Mucosa of descending colon (tissue), 3 donors: ENCODE results near the gene CHMP1B. TPM values are rescaled to one million over a fixed set of nuclear protein-coding genes. Genes with fewer than 3 reads are reported as not detected.
A peak's percentile ranks its signal among the peaks of the same experiment; 100 is the strongest.

ENCODE experiments used
- ATAC-seq: fragments of 200-7000 bp; cut with Tn5 transposase; one replicate; pipeline ENCODE4 v1.9.1; 2020; ENCODE audit warnings: mild to moderate bottlenecking, moderate library complexity
- DNase-seq, 3 donors: peaks; one replicate each; pipeline ENCODE4 v3.0.0-alpha.2; 2020
- H3K36me3 ChIP-seq: fragments of 200-600 bp; one replicate; pipeline ENCODE4 v1.8.0; 2021; ENCODE audit warnings: low read depth, mild to moderate bottlenecking
- H3K4me1 ChIP-seq: fragments of 200-600 bp; one replicate; pipeline ENCODE4 v1.8.0; 2021; ENCODE audit warnings: low read depth, mild to moderate bottlenecking
- H3K4me3 ChIP-seq: fragments of 200-600 bp; one replicate; pipeline ENCODE4 v1.8.0; 2021; ENCODE audit warnings: mild to moderate bottlenecking
- H3K9me3 ChIP-seq: fragments of 200-600 bp; one replicate; pipeline ENCODE4 v1.8.0; 2021; ENCODE audit warnings: mild to moderate bottlenecking
- intact Hi-C, 2 donors: fragments of 100-400 bp; cut with DNase I in 1 of 2; cut with micrococcal nuclease in 1 of 2; formaldehyde crosslinking; loops; one replicate each; pipeline versions ENCODE4 v1.11.0 to v1.11.1; 2022; cut with DNase I, micrococcal nuclease
- long read RNA-seq, 2 donors: library from polyadenylated mRNA; unstranded; transcript quantifications; one replicate each; pipeline ENCODE4 v2.0.0, GENCODE V29; 2019 to 2021
- total RNA-seq, 3 donors: library from RNA; stranded (reverse); fragmentation: NEBNext Ultra II Directional in 2 of 3; extraction: Animal tissue kit (Norgen Biotek cat#: 25700) in 2 of 3; gene quantifications; one replicate each; pipeline versions ENCODE4 v1.2.1 to v1.2.4, GENCODE V29; 2021 to 2023
- TF ChIP-seq, protein P1 (sequence below): fragments of 200-600 bp; IDR thresholded peaks from one replicate; pipeline ENCODE4 v1.8.0; 2022; ENCODE audit warnings: antibody characterized with exemption, mild to moderate bottlenecking
- donor health status: DM: no; HTN: no; CAD: no; lungs with moderate emphysema.
- donor health status: DM: no; HTN: no; CAD: no.
- donor health status: DM: no; HTN: yes; CAD: no.

Gene CHMP1B, protein sequence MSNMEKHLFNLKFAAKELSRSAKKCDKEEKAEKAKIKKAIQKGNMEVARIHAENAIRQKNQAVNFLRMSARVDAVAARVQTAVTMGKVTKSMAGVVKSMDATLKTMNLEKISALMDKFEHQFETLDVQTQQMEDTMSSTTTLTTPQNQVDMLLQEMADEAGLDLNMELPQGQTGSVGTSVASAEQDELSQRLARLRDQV
- total RNA-seq, result 10 to 100 TPM; 60.9 to 88.3 (median 66.7) TPM
- long read RNA-seq, donor 1, transcript CHMP1B-201 (1 exons, 3,054 nt), result major isoform, 76 of 76 reads
- long read RNA-seq, donor 1, partial matches to known transcripts, result 0 of 76 reads
- long read RNA-seq, donor 1, other reads (novel, unspliced or antisense), result 0 of 76 reads
- long read RNA-seq, donor 2, transcript CHMP1B-201 (1 exons, 3,054 nt), result major isoform, 36 of 36 reads
- long read RNA-seq, donor 2, partial matches to known transcripts, result 0 of 36 reads
- long read RNA-seq, donor 2, other reads (novel, unspliced or antisense), result 0 of 36 reads

DNA sequence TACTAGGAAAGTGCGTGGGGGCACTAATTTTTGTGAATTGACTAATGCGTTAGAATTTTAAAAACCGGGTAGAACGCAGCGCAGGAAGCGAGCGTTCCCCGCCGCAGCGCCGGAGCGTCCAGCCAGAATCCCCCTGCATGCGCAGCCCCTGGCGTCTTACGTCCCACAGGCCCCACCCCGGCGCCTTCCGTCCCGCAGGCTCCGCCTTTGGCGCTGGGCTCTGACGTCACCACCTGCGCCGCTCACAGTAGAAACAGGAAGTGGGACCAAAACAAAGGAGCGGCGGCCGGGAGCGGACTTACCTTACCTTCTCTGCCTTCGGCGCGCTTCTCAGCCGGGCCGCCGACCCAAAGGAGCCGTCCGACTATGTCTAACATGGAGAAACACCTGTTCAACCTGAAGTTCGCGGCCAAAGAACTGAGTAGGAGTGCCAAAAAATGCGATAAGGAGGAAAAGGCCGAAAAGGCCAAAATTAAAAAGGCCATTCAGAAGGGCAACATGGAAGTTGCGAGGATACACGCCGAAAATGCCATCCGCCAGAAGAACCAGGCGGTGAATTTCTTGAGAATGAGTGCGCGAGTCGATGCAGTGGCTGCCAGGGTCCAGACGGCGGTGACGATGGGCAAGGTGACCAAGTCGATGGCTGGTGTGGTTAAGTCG lies at the start of gene CHMP1B:
TSS of gene CHMP1B (plus strand) at position 268 of the 660 bp plus-strand sequence. CDS start at position 367, 99 bp downstream.
- TF ChIP-seq, protein P1, sequence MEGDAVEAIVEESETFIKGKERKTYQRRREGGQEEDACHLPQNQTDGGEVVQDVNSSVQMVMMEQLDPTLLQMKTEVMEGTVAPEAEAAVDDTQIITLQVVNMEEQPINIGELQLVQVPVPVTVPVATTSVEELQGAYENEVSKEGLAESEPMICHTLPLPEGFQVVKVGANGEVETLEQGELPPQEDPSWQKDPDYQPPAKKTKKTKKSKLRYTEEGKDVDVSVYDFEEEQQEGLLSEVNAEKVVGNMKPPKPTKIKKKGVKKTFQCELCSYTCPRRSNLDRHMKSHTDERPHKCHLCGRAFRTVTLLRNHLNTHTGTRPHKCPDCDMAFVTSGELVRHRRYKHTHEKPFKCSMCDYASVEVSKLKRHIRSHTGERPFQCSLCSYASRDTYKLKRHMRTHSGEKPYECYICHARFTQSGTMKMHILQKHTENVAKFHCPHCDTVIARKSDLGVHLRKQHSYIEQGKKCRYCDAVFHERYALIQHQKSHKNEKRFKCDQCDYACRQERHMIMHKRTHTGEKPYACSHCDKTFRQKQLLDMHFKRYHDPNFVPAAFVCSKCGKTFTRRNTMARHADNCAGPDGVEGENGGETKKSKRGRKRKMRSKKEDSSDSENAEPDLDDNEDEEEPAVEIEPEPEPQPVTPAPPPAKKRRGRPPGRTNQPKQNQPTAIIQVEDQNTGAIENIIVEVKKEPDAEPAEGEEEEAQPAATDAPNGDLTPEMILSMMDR, result no peak
- peak within 1 kb of the TSS; percentile 54 for H3K4me3 ChIP-seq
- peaks cover 18% of the 10 kb centered on the region for H3K4me1 ChIP-seq
- ATAC-seq (peak; percentile 97), DNase-seq (peak; percentile 99 to 100 (median 99))
- intact Hi-C loops, result loop anchor here (10.0 kb wide), 1 partner anchor 54 kb away; the partner anchor contains the start of gene MPPE1 (in 2 of the 2)
- H3K9me3 ChIP-seq, result no peaks in the 10 kb centered on the region
- H3K36me3 ChIP-seq, result no peaks in the 10 kb centered on the region

DNA sequence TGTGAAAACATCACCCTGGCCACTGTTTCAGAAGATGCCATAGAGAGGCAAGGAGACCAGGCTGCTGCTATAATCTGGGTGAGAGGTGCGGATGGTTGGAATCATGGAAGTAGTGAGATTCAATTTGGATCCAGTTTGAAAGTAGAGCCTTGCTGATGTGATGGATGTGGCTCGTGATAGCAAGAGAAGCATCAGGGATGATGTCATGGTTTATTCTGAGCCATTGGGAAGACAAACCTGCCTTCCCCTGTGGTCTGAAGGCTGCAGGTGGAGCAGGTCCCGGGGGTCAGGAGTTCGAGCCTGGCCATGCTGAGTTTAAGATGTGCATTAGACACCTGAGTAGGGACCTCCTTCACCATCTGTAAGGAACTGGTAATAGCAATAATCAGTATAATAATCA lies 49.6 kb upstream of the CHMP1B start:
- TF ChIP-seq, protein P1, result no peak
- H3K36me3 ChIP-seq, result no peaks in the 10 kb centered on the region
- no peaks in the 10 kb centered on the region for H3K4me1 ChIP-seq
- no peak for ATAC-seq
- DNase-seq, result no peak
- no peak overlapping the region for H3K4me3 ChIP-seq
- intact Hi-C loops, result no loop called here
- no peaks in the 10 kb centered on the region for H3K9me3 ChIP-seq

DNA sequence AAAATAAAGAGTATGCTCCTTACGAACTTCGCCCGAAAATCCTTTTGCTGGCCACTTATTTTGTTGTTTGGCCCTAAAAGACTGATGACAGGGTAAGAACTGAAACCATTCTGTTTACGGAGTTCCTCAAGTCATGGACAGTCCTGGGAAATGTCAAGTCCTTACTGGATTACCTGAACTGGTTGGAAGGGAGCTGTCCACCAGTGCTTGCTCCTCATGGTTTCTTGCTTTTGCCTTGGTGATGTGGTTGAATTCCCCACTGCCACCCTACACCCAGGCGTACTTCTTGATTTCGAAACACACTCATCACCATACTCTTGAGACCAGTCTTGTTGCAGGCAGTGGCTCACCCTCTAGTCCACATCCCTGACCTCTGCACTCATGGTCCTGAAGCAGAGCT lies 49.1 kb upstream of the CHMP1B start:
- intact Hi-C loops, result no loop called here
- H3K4me3 ChIP-seq, result no peak overlapping the region
- DNase-seq (no peak), ATAC-seq (no peak)
- no peaks in the 10 kb centered on the region for H3K4me1 ChIP-seq
- no peaks in the 10 kb centered on the region for H3K9me3 ChIP-seq
- TF ChIP-seq, protein P1, result no peak
- no peaks in the 10 kb centered on the region for H3K36me3 ChIP-seq

DNA sequence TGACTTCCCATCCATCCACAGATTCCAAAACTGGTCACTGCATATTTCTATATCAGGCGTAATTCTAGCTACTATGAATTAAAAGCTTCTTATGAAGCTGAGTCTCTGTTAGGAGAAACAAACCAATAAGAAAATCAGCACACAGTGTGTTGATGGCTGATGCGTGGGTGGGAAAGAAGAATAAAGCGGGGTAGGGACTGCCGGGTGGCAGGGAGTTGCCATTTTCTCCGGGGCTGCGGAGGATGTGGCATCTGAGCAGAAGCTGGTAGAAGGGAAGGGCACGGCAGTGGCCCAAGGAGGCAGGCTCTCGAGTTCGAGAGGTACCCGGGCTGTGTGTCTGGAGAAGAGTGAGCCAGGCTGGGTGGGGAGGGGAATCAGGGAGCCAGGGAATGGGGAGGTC lies 48.6 kb upstream of the CHMP1B start:
- intact Hi-C loops, result no loop called here

DNA sequence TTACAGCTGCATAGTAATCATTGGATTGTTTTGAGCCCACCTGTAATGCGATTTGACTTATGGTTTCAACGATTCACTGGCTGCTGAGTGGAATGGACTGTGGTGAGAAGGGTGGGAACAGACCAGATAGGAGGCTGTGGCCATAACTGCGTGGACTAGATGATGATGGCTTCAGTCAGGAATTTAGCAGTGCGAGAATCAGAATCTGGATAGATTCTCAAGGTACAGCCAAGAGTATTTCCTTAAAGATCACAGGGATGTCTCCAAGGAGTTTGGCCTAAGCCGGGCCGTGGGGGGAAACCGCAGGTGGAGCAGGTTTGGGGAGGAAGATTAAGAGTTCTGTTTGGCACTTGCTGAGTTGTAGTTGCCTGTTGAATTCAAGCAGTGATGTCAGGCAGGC lies 44.0 kb upstream of the CHMP1B start:
- DNase-seq (no peak), ATAC-seq (no peak)
- intact Hi-C loops, result no loop called here
- Histone ChIP-seq H3K9me3 (no peaks in the 10 kb centered on the region), H3K36me3 (no peaks in the 10 kb centered on the region), H3K4me3 (no peak overlapping the region), H3K4me1 (no peaks in the 10 kb centered on the region)
- TF ChIP-seq, protein P1, result no peak

More for the DNA sequence above, 48.6 kb upstream of the CHMP1B start:
- Histone ChIP-seq H3K9me3 (no peaks in the 10 kb centered on the region), H3K4me1 (no peaks in the 10 kb centered on the region), H3K36me3 (no peaks in the 10 kb centered on the region), H3K4me3 (no peak overlapping the region)
- TF ChIP-seq, protein P1, result no peak
- DNase-seq (no peak), ATAC-seq (no peak)
